Measurements from ENCODE around the gene BAAT.

GRCh38 chr9:101398930-101399642, 14.3 kb upstream of the BAAT start:
- TF ChIP-seq EZH2 (IDR thresholded peaks at IDR 0.05; ENCODE audit: borderline replicate concordance), result no peak
- no peak for TF ChIP-seq CTCF (IDR thresholded peaks at IDR 0.05; ENCODE audit: poor library complexity)
- TF ChIP-seq EZH2phosphoT487 (IDR thresholded peaks at IDR 0.05; ENCODE audit: low read depth, severe bottlenecking, unreplicated experiment), result no peak
